Fibroblast of lung (primary cell): Measurements from ENCODE around the gene PPP2R5C.

Experiments
- EZH2 ChIP-seq: IDR thresholded peaks from 2 replicates; pipeline ENCODE4 v1.5.1; 2012; ENCODE audit warnings: low read length, control low read depth, mild to moderate bottlenecking; ENCODE audit errors: missing control alignments
- TF ChIP-seq, protein P1 (sequence below), 2 donors: IDR thresholded peaks in 1 of 2; conservative IDR thresholded peaks in 1 of 2; 1 replicate in 1 of 2; 2 replicates in 1 of 2; pipeline ENCODE4 v1.5.1; 2011 to 2012; ENCODE audit warnings: low read length in 2 of 2, control low read depth in 1 of 2, inconsistent platforms in 1 of 2, low read depth in 1 of 2, mild to moderate bottlenecking in 1 of 2

DNA sequence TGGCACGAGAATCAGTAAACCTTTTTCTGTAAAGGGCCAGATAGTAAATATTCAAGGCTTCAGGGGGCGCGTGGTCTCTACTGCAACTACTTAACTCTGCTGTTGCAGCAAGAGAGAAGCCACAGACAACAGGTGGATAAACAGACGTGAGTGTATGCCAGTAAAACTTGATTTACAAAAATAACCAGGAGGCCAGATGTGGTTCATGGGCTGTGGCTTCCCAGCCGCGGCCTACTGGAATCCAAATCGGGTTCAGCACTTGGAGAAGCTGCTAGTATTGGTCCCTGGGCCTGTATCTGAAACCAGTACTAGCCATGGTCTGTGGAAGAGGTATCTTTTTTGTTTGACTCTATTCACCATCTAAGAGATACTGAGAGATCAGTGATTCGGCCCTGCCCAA lies 13.3 kb downstream of the PPP2R5C start:
- TF ChIP-seq, protein P1, sequence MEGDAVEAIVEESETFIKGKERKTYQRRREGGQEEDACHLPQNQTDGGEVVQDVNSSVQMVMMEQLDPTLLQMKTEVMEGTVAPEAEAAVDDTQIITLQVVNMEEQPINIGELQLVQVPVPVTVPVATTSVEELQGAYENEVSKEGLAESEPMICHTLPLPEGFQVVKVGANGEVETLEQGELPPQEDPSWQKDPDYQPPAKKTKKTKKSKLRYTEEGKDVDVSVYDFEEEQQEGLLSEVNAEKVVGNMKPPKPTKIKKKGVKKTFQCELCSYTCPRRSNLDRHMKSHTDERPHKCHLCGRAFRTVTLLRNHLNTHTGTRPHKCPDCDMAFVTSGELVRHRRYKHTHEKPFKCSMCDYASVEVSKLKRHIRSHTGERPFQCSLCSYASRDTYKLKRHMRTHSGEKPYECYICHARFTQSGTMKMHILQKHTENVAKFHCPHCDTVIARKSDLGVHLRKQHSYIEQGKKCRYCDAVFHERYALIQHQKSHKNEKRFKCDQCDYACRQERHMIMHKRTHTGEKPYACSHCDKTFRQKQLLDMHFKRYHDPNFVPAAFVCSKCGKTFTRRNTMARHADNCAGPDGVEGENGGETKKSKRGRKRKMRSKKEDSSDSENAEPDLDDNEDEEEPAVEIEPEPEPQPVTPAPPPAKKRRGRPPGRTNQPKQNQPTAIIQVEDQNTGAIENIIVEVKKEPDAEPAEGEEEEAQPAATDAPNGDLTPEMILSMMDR (conservative IDR thresholded peaks at IDR 0.05 in 1 of 2, IDR thresholded peaks at IDR 0.05 in 1 of 2; ENCODE audit: low read depth in 1 of 2, low read length in 2 of 2) = no peak
- TF ChIP-seq EZH2 = no peak
